PC-9 (cell line): Measurements from ENCODE around the gene OS9.

ENCODE experiments used
- CTCF ChIP-seq: fragments of 200-600 bp; sonication (generic); conservative IDR thresholded peaks from 2 replicates; pipeline ENCODE4 v1.6.1; 2017; ENCODE audit warnings: mixed run types, antibody characterized with exemption, mild to moderate bottlenecking, moderate library complexity
- EZH2 ChIP-seq: fragments of 200-600 bp; sonication (generic); IDR thresholded peaks from 2 replicates; pipeline ENCODE4 v1.8.0; 2017; ENCODE audit warnings: antibody characterized with exemption, low read depth

- no peak for TF ChIP-seq CTCF
- no peak for TF ChIP-seq EZH2
Measured at GRCh38 chr12:57708296-57708695, 14.4 kb downstream of the OS9 start.
